ENCODE measurements around the gene RAB11FIP3.

Gene RAB11FIP3

GRCh38 chr16:424033-424622 lies 1.3 kb upstream of the RAB11FIP3 start:
- DNase-seq (ENCODE audit: low read depth), result no peak

GRCh38 chr16:424623-425081 lies 797 bp upstream of the RAB11FIP3 start:
- no peak for DNase-seq (ENCODE audit: low read depth)

- no peak for DNase-seq (ENCODE audit: low read depth)
Observed at GRCh38 chr16:425740-426114, 278 bp downstream of the RAB11FIP3 start.

DNA sequence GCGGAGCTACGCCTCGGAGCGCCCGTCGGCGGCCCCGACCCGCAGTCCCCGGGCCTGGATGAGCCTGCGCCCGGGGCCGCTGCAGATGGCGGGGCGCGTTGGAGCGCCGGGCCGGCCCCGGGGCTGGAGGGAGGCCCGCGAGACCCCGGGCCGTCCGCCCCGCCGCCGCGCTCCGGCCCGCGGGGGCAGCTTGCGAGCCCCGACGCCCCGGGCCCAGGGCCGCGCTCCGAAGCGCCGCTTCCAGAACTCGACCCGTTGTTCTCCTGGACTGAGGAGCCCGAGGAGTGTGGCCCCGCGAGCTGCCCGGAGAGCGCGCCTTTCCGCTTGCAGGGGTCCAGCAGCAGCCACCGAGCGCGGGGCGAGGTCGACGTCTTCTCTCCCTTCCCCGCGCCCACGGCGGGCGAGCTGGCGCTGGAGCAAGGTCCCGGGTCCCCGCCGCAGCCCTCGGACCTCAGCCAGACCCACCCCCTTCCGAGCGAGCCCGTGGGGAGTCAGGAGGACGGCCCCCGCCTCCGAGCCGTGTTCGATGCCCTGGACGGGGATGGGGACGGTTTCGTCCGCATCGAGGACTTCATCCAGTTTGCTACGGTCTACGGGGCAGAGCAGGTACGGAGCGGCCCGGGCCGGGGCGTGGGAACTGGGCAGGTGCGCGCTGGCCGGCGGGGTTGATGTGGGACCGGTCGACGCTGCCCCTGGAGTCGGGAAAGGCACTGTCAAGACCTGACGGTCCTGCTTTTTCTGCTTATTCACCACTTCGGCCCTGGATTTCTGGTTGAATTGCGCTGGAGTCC lies 861 bp downstream of the RAB11FIP3 start:
- no peak for DNase-seq (ENCODE audit: low read depth)

DNA sequence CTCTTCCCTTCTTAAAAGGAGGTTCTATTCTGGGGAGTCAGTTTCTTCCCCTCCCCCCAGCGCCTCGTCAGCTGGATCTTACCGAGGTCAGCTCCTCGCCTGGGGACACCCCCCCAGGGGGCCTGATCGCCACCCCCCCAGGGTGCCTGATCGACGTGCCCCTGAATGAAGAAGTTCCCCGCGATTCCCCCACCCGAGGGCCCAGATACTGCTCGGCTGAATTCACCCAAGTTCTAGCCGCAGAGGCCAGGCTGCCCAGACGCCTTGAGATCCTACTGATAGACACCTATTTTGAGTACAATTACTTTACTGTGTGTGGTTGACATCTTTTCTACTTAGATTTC lies 1.4 kb downstream of the RAB11FIP3 start:
- DNase-seq (ENCODE audit: low read depth), result no peak

- DNase-seq (ENCODE audit: low read depth), result no peak
Observed at GRCh38 chr16:427250-427649, 1.8 kb downstream of the RAB11FIP3 start.

- no peak for DNase-seq (ENCODE audit: low read depth)
Observed at GRCh38 chr16:430904-431303, 5.5 kb downstream of the RAB11FIP3 start.

GRCh38 chr16:440627-441026 lies 15.2 kb downstream of the RAB11FIP3 start:
- DNase-seq (ENCODE audit: low read depth), result no peak

DNA sequence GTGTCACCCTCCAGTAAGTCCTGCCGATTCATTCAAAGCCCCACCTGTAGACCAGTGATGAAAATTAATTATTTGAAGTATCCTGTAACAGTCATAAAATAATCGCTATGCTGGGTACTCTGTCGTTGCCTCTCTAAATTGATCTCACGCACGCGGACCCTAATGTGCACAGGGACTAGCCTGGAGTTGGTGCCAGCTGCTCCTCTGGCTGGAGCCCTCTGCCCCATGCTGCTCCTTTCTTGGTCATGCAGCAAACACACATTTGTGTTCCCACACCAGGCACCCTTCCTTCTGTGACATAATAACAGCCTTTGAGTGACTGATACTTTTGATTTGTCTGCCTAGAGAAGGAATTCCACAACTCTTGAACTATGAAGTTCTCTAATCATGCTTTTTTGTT lies 16.0 kb downstream of the RAB11FIP3 start:
- DNase-seq (ENCODE audit: low read depth), result no peak

DNA sequence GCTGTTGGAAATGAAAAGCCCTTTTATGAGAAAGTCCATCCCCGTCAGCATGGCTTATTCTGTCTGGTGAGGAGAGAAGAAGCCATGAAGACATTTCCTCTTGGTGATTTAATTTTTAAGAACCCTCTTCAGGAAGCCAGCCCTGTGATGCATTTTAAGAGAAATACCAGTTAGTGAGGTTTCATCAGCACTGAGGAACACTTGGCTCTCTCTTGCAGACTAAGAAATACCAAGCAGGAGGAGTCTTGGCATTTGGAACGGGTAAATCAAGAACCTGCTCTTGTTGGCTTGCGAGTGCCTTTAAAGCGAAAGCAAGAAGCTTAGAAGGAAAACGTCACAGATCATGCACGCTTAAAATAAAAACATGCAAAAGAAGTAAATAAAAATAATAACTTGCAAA lies 17.5 kb downstream of the RAB11FIP3 start:
- no peak for DNase-seq (ENCODE audit: low read depth)

DNA sequence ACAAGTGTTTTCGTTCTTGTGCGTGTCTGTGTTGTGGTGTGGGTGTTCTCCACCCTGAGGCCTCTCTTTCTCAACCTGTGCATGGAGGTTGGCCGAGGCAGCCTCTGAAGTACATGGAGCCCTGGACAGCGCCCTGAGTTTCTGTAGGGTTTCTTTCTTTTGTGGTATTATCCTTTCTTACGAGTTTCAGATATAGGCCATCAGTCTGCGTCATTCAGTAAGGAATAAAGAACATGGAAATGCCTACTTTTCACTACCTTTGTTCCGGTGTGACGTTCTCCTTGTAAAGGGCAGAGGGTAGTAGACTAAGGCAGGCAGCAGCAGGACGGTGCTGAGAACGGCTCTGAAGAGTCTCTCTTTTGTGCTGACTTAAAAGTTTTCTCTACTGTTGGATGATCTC lies 18.6 kb downstream of the RAB11FIP3 start:
- no peak for DNase-seq (ENCODE audit: low read depth)

DNA sequence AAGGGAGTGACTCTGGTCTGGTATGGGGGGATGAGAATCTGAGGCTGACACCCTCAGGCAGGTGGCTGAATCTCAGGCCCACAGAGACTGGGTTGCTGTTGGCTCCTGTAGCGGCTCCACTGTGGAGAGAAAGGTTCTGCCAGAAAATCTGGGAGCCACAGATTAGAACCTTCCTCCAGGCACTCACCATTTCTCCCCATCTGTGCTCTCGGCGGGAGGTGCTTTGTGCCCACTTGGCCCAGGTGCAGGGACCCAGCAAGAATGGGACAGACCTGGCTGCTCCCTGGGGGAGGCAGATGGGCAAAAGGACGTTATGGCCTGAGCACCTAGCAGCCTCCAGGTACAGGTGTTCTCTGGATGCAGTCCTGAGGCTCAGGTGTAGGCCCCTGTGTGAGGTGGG lies 20.1 kb downstream of the RAB11FIP3 start:
- DNase-seq (ENCODE audit: low read depth), result no peak

DNA sequence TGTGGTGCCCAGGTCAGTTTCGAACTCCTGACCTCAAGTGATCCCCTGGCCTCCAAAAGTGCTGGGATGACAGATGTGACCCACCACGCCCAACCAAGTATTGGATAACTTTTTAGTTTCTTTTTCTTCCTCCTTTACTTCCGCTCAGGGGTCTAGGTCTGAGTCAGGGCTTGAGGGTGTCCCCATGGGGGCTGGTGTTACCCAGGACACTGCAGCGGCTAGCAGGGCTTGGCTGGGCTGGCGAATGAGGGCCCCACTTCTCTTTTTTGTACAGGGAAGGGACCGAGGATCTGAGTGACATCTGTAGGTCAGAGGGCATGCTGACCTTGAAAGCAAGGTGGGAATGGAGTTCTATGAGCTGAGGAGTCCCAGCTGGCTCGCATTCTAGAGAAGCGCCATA lies 24.9 kb downstream of the RAB11FIP3 start:
- DNase-seq (ENCODE audit: low read depth), result no peak

DNA sequence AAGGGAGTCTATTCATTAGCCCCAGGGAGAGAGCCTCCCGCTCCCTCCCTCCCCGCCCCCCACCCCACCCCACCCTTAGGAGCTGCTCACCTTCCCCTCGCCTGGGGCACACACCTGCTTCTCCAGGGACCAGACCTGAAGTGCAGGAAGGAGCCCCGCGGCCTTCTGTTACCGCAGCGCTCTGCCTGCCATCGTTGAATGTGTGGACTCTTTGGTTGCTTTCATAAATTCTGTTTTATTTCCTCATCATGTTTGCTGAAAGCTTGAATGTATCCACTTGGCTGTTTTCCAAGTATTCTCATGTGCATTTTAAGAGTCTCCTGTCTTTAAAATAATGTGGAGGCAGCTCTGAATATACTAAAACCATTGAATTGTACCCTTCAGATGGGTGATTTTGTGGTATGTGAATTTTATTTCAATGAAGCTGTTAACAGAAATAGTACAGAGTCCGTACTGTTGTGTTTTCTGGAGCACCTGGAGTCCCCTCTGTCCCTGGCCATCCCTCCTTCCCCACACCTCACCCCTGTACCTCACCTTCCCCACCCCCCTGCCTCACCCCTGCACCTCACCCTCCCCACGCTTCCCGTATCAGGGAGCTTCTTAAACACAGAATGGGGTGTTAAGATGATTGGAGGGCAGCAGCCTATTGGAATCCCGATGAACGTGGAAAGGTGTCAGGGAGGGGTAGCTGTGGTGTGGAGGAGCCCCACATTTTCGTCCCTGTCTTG lies 25.5 kb downstream of the RAB11FIP3 start:
- no peak for DNase-seq (ENCODE audit: low read depth)

GRCh38 chr16:454397-454940 lies 29.0 kb downstream of the RAB11FIP3 start:
- DNase-seq (ENCODE audit: low read depth), result no peak

DNA sequence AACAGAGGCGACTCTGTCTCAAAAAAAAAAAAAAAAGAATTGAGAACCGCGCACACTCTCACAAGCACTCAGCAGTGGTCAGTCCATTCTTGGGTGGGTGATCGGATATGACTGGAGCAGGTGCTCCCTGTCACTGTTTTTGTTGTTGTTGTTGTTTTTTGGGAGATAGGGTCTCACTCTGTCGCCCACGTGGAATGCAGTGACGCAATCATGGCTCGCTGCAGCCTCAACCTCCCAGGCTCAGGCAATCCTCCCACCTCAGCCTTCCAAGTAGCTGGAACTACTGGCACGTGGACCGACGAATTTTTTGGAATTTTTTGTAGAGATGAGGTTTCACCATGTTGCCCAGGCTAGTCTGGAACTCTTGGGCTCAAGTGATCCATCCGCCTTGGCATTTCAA lies 30.0 kb downstream of the RAB11FIP3 start:
- DNase-seq (ENCODE audit: low read depth), result no peak

- no peak for DNase-seq (ENCODE audit: low read depth)
Observed at GRCh38 chr16:456891-457483, 31.5 kb downstream of the RAB11FIP3 start.

GRCh38 chr16:457732-458400 lies 32.4 kb downstream of the RAB11FIP3 start:
- DNase-seq (ENCODE audit: low read depth), result no peak

DNA sequence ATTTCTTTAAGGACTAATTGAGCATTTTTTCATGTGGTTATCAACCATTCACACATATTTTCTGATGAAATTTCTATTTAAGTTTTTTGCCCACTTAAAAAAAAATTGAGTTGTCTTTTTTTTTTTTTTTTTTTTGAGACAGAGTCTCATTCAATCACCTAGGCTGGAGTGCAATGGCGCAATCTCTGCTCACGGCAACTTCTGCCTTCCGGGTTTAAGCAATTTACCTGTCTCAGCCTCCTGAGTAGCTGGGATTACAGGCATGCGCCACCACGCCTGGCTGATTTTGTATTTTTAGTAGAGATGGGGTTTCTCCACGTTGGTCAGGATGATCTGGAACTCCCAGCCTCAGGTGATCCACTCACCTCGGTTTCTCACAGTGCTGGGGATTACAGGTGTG lies 34.3 kb downstream of the RAB11FIP3 start:
- no peak for DNase-seq (ENCODE audit: low read depth)

- no peak for DNase-seq (ENCODE audit: low read depth)
Observed at GRCh38 chr16:460787-461186, 35.3 kb downstream of the RAB11FIP3 start.

- DNase-seq (ENCODE audit: low read depth), result no peak
Observed at GRCh38 chr16:463071-463470, 37.6 kb downstream of the RAB11FIP3 start.

DNA sequence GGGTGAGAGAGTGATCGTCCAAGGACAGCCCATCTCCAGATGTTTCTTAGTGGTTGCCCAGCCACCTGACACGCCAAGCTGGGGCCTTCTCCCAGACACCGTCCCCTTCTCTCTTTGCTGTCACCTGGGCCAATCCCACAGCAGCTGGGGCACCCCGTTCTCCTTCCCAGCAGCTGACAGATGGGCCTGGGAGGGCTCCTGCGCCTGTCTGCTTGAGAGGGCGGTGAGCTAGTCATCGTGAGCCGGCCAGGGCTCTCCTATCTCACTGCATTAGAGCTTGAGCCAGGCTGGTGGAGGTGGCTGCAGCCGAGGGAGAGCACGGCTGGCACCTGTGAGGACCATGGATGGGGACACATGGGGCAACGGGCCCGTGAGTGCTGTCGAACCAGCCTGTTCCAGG lies 41.2 kb downstream of the RAB11FIP3 start:
- DNase-seq (ENCODE audit: low read depth), result no peak
